Measurements from ENCODE around the gene CHMP4A.
A peak's percentile ranks its signal among the peaks of the same experiment; 100 is the strongest.
"Not testable (repeated sequence)": the region's sequence is repeated elsewhere in the genome, so short reads cannot be mapped to it uniquely, and the experiment has no call there.

The CHMP4A gene

DNA sequence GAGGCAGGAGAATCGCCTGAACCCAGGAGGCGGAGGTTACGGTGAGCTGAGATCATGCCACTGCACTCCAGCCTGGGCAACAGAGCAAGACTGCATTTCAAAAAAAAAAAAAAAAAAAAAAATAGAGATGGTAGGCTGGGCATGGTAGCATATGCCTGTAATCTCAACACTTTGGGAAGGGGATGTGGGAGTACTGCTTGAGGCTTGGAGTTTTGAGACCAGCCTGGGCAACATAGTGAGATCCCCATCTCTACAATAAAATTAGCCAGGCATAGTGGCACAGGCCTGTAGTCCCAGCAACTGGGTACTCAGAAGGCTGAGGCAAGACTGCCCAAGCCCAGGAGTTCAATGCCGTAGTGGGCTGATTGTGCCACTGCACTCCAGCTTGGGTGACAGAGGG, 9.7 kb upstream of the CHMP4A start:
- not testable (repeated sequence) for DNase-seq

DNA sequence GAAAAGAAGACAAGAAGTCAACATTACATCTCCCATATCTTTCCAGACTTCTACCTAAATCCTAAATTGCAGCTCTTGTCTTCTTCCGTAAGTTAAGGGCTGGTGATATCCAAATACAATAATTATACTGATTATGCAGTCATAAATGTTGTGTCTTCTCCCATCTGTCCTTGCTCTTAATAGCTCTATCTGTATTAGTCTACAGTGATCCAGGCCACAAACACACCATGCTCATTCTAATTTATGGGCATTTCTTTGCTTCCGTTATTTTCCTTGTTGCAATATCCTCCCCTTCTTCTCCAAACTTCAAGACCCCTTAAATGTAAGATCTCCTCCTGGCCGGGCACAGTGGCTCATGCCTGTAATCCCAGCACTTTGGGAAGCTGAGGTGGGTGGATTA, 6.2 kb upstream of the CHMP4A start:
- DNase-seq, result no peak

DNA sequence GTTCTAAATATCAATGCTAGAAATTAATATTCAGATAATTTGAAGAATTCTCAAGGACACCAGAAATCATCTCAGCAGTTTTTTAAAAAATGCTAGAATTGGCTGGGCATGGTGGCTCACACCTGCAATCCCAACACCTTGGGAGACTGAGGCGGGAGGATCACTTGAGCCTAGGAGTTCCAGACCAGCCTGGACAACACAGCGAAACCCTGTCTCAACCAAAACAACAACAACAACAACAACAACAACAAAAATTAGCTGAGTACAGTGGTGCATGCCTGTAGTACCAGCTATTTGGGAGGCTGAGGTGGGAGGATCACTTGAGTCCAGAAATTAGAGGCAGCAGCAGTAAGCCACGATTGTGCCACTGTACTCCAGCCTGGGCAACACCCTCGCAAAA, 5.8 kb upstream of the CHMP4A start:
- DNase-seq, result no peak

DNA sequence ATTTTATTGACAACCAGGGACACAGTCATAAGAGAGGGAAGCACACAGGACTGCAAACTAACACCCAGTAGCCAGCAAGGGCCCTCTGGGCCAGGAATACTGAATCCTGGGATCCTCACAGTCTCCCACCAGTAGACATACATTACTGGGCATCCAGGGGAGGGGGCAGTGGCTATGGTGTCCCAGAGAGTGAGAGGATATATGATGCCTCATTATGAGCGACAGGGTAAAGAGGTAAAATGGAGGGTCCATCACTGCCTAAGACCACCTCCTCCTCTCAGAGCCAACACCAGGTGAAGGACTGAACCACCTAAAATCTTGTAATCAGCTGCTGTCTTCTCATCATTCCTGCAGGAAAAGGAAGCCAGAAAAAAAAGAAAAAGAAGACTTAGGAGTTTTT, 3.6 kb upstream of the CHMP4A start:
- not testable (repeated sequence) for DNase-seq

DNA sequence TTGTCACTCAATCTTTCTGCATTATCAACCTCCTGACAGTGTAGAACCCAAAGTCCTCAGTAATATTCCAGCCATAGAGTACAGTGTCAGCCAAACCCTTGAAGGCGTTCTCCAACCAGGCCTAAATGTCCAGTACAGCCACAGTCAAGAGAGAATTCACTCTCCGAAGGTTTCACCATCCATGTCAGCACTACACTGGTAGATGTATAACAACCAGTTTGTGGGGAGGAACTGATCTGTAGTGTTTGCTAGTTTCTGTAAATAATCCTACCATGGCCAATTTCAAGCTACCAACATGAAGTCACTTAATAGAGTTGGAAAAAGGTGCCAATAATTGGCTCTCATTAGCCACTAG, 3.0 kb upstream of the CHMP4A start:
- DNase-seq, result no peak

DNA sequence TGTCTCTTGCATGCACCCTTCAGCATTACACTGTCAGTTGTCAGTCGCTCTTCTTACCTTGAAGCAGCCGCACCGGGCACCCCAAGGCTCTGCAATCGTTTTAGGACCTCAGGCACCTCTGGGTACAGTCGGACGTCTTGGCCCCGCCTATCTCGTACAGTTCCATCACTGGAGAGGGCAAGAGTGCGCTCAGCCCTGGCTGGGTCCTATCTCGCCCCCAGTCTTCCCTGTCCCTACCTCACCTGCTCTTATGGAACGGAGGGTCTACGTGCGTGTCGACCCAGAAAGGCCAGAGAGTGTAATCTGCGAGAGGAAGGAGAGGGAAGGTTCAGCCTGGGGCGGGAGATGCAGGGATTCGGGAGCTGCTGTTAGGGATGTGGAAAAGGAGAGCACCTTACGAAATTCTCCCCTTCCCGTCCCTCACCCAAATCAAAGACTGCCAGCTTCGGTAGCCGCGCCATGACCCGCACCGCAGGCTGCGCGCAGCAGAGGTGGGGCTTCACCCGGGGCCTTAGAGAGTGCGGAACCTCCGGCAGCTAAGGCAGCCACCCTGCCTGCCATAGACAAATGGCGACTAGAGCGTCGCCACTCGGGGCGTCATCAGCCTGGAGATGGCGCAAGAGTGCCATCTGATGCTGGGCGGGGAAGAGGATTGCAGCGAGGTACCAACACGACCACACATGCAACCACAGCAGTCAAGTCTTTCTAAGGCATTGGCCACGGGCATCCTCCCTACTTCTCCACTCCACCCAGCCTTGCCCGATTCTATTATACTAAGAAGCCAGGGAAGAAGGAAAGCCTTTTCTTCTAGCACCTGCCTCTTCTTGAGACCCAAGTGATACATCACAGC, 2.4 kb upstream of the CHMP4A start, which contains the start of gene MDP1:
TSS of gene MDP1 (minus strand) at position 572 of the 850 bp plus-strand sequence. CDS start at position 461, 111 bp downstream.
- peak; percentile 84 for DNase-seq

DNA sequence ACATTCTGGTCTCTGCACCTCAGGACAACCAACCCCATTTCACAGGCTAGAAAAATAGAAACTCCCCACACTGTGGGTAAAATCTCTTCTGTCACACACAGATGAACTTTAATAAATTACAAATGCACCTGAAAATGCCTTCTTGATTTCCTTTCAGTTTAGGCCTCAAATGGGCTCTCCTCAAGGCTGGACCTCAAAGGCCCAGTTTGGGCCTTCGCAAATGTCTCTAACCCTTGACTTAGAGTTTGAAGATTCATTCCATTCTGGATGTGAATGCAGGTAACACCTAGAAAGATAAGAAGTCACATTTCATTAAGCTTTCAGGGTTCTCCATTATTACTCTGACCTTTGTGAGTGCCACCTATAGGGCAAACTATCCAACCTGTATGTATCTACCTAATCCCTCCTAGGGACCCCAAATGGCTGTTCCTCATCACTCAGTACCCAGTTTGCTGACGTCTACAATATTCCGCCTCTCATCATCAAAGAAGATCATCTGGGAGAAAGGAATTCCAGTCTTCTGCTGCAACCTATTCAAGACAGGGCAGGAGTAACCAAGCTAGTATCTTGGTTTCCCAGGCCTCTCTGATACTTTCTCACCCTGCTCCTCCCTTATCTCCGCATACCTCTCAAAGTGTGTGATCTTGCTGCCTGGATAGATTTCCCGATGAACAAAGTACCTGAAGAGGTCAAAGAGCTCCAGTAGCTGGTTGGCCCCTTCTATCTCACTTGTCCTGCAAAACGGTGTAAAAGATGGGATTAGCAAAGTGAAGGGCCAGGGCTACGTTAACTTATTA, 776 bp upstream of the CHMP4A start:
- DNase-seq, result no peak

- no peak for DNase-seq
Measured at GRCh38 chr14:24211311-24211710, 2.0 kb downstream of the CHMP4A start.

DNA sequence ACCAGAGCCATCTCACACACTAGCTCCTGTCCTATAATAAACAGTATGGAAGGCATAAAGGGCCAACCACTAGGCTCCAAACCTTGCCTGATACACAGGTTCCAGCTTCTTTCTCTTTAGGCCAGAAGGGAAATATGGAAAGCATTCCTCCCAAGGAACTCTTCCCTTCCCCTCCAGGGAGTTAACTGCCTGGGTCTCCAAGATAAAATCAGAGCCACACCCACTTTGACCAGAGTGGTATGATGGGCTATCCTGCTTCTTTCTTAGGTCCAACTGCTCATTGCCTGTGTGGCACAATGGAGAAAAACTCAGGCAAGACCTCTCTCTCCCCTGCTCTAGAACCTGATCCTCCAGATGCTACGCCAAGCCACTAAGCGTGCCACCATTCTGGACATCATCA, 5.7 kb downstream of the CHMP4A start:
- no peak for DNase-seq

GRCh38 chr14:24207104-24207551, 6.2 kb downstream of the CHMP4A start:
- DNase-seq, result no peak

DNA sequence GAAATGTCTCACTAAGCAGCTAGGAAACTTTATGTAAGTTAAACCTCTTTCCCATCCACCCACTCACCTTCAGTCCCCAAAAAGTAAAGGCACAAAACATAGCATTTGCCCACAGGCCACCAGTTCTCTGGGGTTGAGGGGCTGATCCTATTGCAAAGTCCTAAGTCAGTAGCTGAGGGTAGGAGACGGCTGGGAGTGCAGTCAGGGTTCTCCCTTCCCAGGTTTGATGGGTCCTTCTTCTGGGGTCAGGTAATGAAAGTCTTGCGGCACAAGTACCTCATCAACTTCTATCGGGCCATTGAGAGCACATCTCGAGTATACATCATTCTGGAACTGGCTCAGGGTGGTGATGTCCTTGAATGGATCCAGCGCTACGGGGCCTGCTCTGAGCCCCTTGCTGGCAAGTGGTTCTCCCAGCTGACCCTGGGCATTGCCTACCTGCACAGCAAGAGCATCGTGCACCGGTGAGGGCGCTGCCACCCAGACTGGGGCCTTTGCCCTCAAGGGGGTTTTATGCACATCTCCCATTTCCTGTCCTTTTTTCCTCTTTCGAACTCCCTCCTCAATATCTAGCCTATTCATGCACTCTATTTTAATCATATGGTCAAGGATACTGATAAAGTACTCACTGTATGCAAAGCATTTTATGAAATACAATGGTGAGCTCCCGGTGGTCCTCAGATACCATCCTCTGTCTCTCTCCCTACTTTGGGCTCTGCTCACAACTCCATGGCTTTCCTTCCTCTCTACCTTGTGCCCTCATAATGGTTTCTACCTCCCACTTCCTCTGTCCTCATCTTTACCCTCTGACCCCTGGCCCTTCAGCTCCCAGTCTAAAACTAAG, 6.8 kb downstream of the CHMP4A start:
- DNase-seq, result no peak

GRCh38 chr14:24204163-24205146, 8.8 kb downstream of the CHMP4A start:
- DNase-seq, result no peak

- DNase-seq, result not testable (repeated sequence)
Measured at GRCh38 chr14:24203249-24203886, 9.9 kb downstream of the CHMP4A start.

DNA sequence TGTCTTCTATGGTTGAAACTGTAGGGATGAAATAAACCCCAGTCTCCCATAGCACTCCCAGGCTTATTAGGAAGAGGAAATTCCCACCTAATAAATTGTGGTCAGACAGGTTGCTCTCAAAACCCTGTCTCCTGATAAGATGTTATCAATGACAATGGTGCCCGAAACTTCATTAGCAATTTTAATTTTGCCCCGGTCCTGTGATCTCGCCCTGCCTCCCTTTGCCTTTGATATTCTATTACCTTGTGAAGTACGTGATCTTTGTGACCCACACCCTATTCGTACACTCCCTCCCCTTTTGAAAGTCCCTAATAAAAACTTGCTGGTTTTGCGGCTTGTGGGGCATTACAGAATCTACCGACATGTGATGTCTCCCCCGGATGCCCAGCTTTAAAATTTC, 10.8 kb downstream of the CHMP4A start:
- DNase-seq, result not testable (repeated sequence)

- DNase-seq, result no peak
Measured at GRCh38 chr14:24198814-24199524, 14.3 kb downstream of the CHMP4A start.

- DNase-seq, result no peak
Measured at GRCh38 chr14:24197056-24197450, 16.2 kb downstream of the CHMP4A start.

- no peak for DNase-seq
Measured at GRCh38 chr14:24196071-24197055, 16.9 kb downstream of the CHMP4A start.

- peak; percentile 89 for DNase-seq
Measured at GRCh38 chr14:24195186-24196070, 17.9 kb downstream of the CHMP4A start, which contains the start of gene TM9SF1. TM9SF1 (minus strand) TSS chr14:24195441; CDS start chr14:24195019, 422 bp downstream.

All from activated CD8-positive, alpha-beta memory T cell treated with anti-CD3 and anti-CD28 coated beads, Interleukin-2, amount 50 U/mL, for 4 hours (primary cell).